Measurements from ENCODE around the gene PDCD10. TPM values are rescaled to one million over a fixed set of nuclear protein-coding genes. Genes with fewer than 3 reads are reported as not detected.

Gene PDCD10
- total RNA-seq, 4 donors from 2014 or later = 53.9 to 99.9 (median 78.8) TPM

- TF ChIP-seq CTCF (IDR thresholded peaks at IDR 0.05) (no peak), POLR2A (IDR thresholded peaks at IDR 0.05) (no peak)
- peak overlapping the region in 1 of 4 donors; percentile 38 for H3K27ac ChIP-seq
- no peaks in the 10 kb centered on the region for H3K27me3 ChIP-seq
- H3K36me3 ChIP-seq = no peaks in the 10 kb centered on the region
- peak in 1 of 3 donors; percentile 43 for DNase-seq
- H3K9me3 ChIP-seq = no peaks in the 10 kb centered on the region
- H3K4me3 ChIP-seq = no peak overlapping the region
- H3K4me1 ChIP-seq = no peaks in the 10 kb centered on the region
These were observed 15.7 kb upstream of the PDCD10 start for GRCh38 chr3:167750272-167750971.

GRCh38 chr3:167749728-167750127 is 15.0 kb upstream of the PDCD10 start:
- H3K27me3 ChIP-seq = no peaks in the 10 kb centered on the region
- H3K27ac ChIP-seq = no peak overlapping the region
- no peak overlapping the region for H3K4me3 ChIP-seq
- H3K4me1 ChIP-seq = no peaks in the 10 kb centered on the region
- H3K9me3 ChIP-seq = no peaks in the 10 kb centered on the region
- H3K36me3 ChIP-seq = no peaks in the 10 kb centered on the region
- TF ChIP-seq CTCF (IDR thresholded peaks at IDR 0.05) (no peak), POLR2A (IDR thresholded peaks at IDR 0.05) (no peak)
- no peak for DNase-seq

GRCh38 chr3:167749209-167749608 is 14.5 kb upstream of the PDCD10 start:
- Histone ChIP-seq H3K9me3 (no peaks in the 10 kb centered on the region), H3K4me1 (no peaks in the 10 kb centered on the region), H3K36me3 (no peaks in the 10 kb centered on the region), H3K27ac (no peak overlapping the region), H3K4me3 (no peak overlapping the region), H3K27me3 (no peaks in the 10 kb centered on the region)
- no peak for TF ChIP-seq CTCF (IDR thresholded peaks at IDR 0.05)
- TF ChIP-seq POLR2A (IDR thresholded peaks at IDR 0.05) = no peak
- no peak for DNase-seq

- no peak overlapping the region for H3K4me3 ChIP-seq
- DNase-seq = no peak
- H3K27ac ChIP-seq = no peak overlapping the region
- TF ChIP-seq POLR2A (IDR thresholded peaks at IDR 0.05) = no peak
- no peak for TF ChIP-seq CTCF (IDR thresholded peaks at IDR 0.05)
- H3K9me3 ChIP-seq = no peaks in the 10 kb centered on the region
- H3K27me3 ChIP-seq = no peaks in the 10 kb centered on the region
- no peaks in the 10 kb centered on the region for H3K36me3 ChIP-seq
- H3K4me1 ChIP-seq = no peaks in the 10 kb centered on the region
These were observed 9.1 kb upstream of the PDCD10 start for GRCh38 chr3:167743799-167744198.

- no peaks in the 10 kb centered on the region for H3K9me3 ChIP-seq
- no peaks in the 10 kb centered on the region for H3K27me3 ChIP-seq
- H3K4me1 ChIP-seq = no peaks in the 10 kb centered on the region
- H3K27ac ChIP-seq = no peak overlapping the region
- H3K36me3 ChIP-seq = no peaks in the 10 kb centered on the region
- TF ChIP-seq POLR2A (IDR thresholded peaks at IDR 0.05) = no peak
- TF ChIP-seq CTCF (IDR thresholded peaks at IDR 0.05) = no peak
- no peak overlapping the region for H3K4me3 ChIP-seq
- DNase-seq = no peak
These were observed 7.6 kb upstream of the PDCD10 start for GRCh38 chr3:167742338-167742737.

Data from Peyer's patch (tissue), 4 donors.